H9 (cell line): Measurements from ENCODE around the gene TMEM233. TPM values are rescaled to one million over a fixed set of nuclear protein-coding genes. Genes with fewer than 3 reads are reported as not detected.

Experiments
- DNase-seq: peaks from one replicate; pipeline ENCODE4 v3.0.0-alpha.2; 2017
- H2AFZ ChIP-seq: one replicate; pipeline ENCODE4 v1.6.1; 2013; ENCODE audit warnings: mild to moderate bottlenecking, low read length, control low read depth, moderate library complexity
- H2AK5ac ChIP-seq: 2 replicates; pipeline ENCODE4 v1.6.1; 2013; ENCODE audit warnings: low read length, control low read depth, mixed read lengths; ENCODE audit not compliant: insufficient read length
- H2BK120ac ChIP-seq: one replicate; pipeline ENCODE4 v1.6.1; 2013; ENCODE audit warnings: low read depth, mild to moderate bottlenecking, low read length, control low read depth, inconsistent platforms; ENCODE audit not compliant: poor library complexity, severe bottlenecking
- H2BK12ac ChIP-seq: 2 replicates; pipeline ENCODE4 v1.6.1; 2013; ENCODE audit warnings: low read length, control low read depth, mixed read lengths, low read depth; ENCODE audit not compliant: insufficient read length
- H2BK15ac ChIP-seq: 2 replicates; pipeline ENCODE4 v1.6.1; 2013; ENCODE audit warnings: low read depth, low read length, control low read depth
- H2BK20ac ChIP-seq: one replicate; pipeline ENCODE4 v1.6.1; 2013; ENCODE audit warnings: low read depth, mild to moderate bottlenecking, low read length, control low read depth, inconsistent platforms; ENCODE audit not compliant: poor library complexity, severe bottlenecking
- H2BK5ac ChIP-seq: 2 replicates; pipeline ENCODE4 v1.6.1; 2013; ENCODE audit warnings: low read length, control low read depth, mixed read lengths; ENCODE audit not compliant: insufficient read length
- H3K14ac ChIP-seq: 2 replicates; pipeline ENCODE4 v1.6.1; 2013; ENCODE audit warnings: low read length, control low read depth; ENCODE audit not compliant: insufficient read depth
- H3K18ac ChIP-seq: 2 replicates; pipeline ENCODE4 v1.6.1; 2013; ENCODE audit warnings: low read depth, mild to moderate bottlenecking, mixed read lengths, low read length, control low read depth; ENCODE audit not compliant: insufficient read length
- H3K23ac ChIP-seq: 2 replicates; pipeline ENCODE4 v1.6.1; 2013; ENCODE audit warnings: low read length, control low read depth, mixed read lengths, low read depth; ENCODE audit not compliant: insufficient read length
- H3K23me2 ChIP-seq: 2 replicates; pipeline ENCODE4 v1.6.1; 2013; ENCODE audit warnings: low read depth, mild to moderate bottlenecking, mixed read lengths, low read length, control low read depth; ENCODE audit not compliant: insufficient read length, poor library complexity, severe bottlenecking
- H3K27ac ChIP-seq: 2 replicates; pipeline ENCODE4 v1.5.1; 2013; ENCODE audit warnings: low read length, control low read depth, mixed read lengths, low read depth; ENCODE audit not compliant: insufficient read length
- H3K27me3 ChIP-seq: 2 replicates; pipeline ENCODE4 v1.6.1; 2013; ENCODE audit warnings: low read length, control low read depth, inconsistent platforms; ENCODE audit not compliant: insufficient read depth
- H3K4ac ChIP-seq: 2 replicates; pipeline ENCODE4 v1.6.1; 2013; ENCODE audit warnings: low read depth, mild to moderate bottlenecking, control low read depth, inconsistent platforms, low read length, moderate library complexity
- H3K4me1 ChIP-seq: 2 replicates; pipeline ENCODE4 v1.6.1; 2013; ENCODE audit warnings: low read length, control low read depth, inconsistent platforms; ENCODE audit not compliant: insufficient read depth
- H3K4me2 ChIP-seq: 2 replicates; pipeline ENCODE4 v1.6.1; 2013; ENCODE audit warnings: low read length, control low read depth, mixed read lengths; ENCODE audit not compliant: insufficient read length, insufficient read depth
- H3K56ac ChIP-seq: 2 replicates; pipeline ENCODE4 v1.6.1; 2013; ENCODE audit warnings: low read depth, mild to moderate bottlenecking, mixed read lengths, low read length, control low read depth; ENCODE audit not compliant: insufficient read length
- H3K79me1 ChIP-seq: 2 replicates; pipeline ENCODE4 v1.6.1; 2013; ENCODE audit warnings: low read depth, mild to moderate bottlenecking, moderate library complexity, low read length, control low read depth, inconsistent platforms; ENCODE audit not compliant: insufficient read depth, poor library complexity, severe bottlenecking
- H3K79me2 ChIP-seq: 2 replicates; pipeline ENCODE4 v1.6.1; 2013; ENCODE audit warnings: low read length, control low read depth, inconsistent platforms; ENCODE audit not compliant: insufficient read depth
- H3K9ac ChIP-seq: 2 replicates; pipeline ENCODE4 v1.6.1; 2013; ENCODE audit warnings: low read length, control low read depth, mixed read lengths; ENCODE audit not compliant: insufficient read length; ENCODE audit errors: extremely low read depth
- H3K9me3 ChIP-seq: one replicate; pipeline ENCODE4 v1.6.1; 2013; ENCODE audit warnings: low read depth, low read length, inconsistent platforms; ENCODE audit not compliant: control insufficient read depth
- H3T11ph ChIP-seq: one replicate; pipeline ENCODE4 v1.6.1; 2013; ENCODE audit warnings: mild to moderate bottlenecking, low read length, control low read depth, inconsistent platforms
- H4K20me1 ChIP-seq: one replicate; pipeline ENCODE4 v1.6.1; 2013; ENCODE audit not compliant: control insufficient read depth, insufficient read length, insufficient read depth
- H4K5ac ChIP-seq: 2 replicates; pipeline ENCODE4 v1.6.1; 2013; ENCODE audit warnings: low read depth, mild to moderate bottlenecking, mixed read lengths, low read length, control low read depth; ENCODE audit not compliant: insufficient read length
- H4K8ac ChIP-seq: replicated peaks from 2 replicates; pipeline ENCODE4 v1.6.1; 2013; ENCODE audit warnings: low read length, control low read depth, mixed read lengths, low read depth; ENCODE audit not compliant: insufficient read length
- H4K91ac ChIP-seq: 2 replicates; pipeline ENCODE4 v1.6.1; 2013; ENCODE audit warnings: low read depth, mild to moderate bottlenecking, moderate library complexity, mixed read lengths, low read length, control low read depth; ENCODE audit not compliant: insufficient read length
- H3K27ac Mint-ChIP-seq, 3 experiments: 2 replicates in 2 of 3; 3 replicates in 1 of 3; pipeline ENCODE4 v1.8.0; 2020 to 2021; ENCODE audit warnings: mixed read lengths in 3 of 3, mild to moderate bottlenecking in 1 of 3, moderate library complexity in 1 of 3
- H3K27me3 Mint-ChIP-seq: 2 replicates; pipeline ENCODE4 v1.8.0; 2021; ENCODE audit warnings: low read depth, mild to moderate bottlenecking, moderate library complexity, mixed read lengths
- H3K36me3 Mint-ChIP-seq, 3 experiments: 2 replicates in 2 of 3; 3 replicates in 1 of 3; pipeline ENCODE4 v1.8.0; 2020 to 2021; ENCODE audit warnings: low read depth in 3 of 3, mixed read lengths in 3 of 3; ENCODE audit not compliant: insufficient read depth in 1 of 3
- H3K4me1 Mint-ChIP-seq, 2 experiments: 2 replicates each; pipeline ENCODE4 v1.8.0; 2020; ENCODE audit warnings: mixed read lengths in 2 of 2
- H3K4me3 Mint-ChIP-seq, 2 experiments: 2 replicates in 1 of 2; 3 replicates in 1 of 2; pipeline ENCODE4 v1.8.0; 2020 to 2021; ENCODE audit warnings: mild to moderate bottlenecking in 2 of 2, mixed read lengths in 2 of 2, moderate library complexity in 1 of 2
- H3K9me3 Mint-ChIP-seq, 2 experiments: 2 replicates in 1 of 2; 3 replicates in 1 of 2; pipeline ENCODE4 v1.8.0; 2020; ENCODE audit warnings: mild to moderate bottlenecking in 2 of 2, mixed read lengths in 2 of 2, moderate library complexity in 1 of 2
- WGBS: extraction: QIAGEN DNeasy Blood & Tissue Kit; methylation state at CpG from one replicate; pipeline ENCODE4 v1.1.7; 2013; ENCODE audit warnings: missing lambda C conversion rate, low lambda C conversion rate, mixed read lengths; ENCODE audit not compliant: insufficient read length; ENCODE audit errors: extremely low coverage; 5-methylcytosine and 5-hydroxymethylcytosine counted together
- total RNA-seq: library from RNA; stranded (reverse); gene quantifications from 2 replicates; pipeline ENCODE4 v1.2.1, GENCODE V29; 2021
- TF ChIP-seq, protein P1 (sequence below): fragments of 200-600 bp; sonication (generic); conservative IDR thresholded peaks from 3 replicates; pipeline ENCODE4 v1.8.0; 2021; ENCODE audit warnings: antibody characterized with exemption, mild to moderate bottlenecking

The TMEM233 gene
- total RNA-seq, 1 experiment from 2014 or later: not detected

DNA sequence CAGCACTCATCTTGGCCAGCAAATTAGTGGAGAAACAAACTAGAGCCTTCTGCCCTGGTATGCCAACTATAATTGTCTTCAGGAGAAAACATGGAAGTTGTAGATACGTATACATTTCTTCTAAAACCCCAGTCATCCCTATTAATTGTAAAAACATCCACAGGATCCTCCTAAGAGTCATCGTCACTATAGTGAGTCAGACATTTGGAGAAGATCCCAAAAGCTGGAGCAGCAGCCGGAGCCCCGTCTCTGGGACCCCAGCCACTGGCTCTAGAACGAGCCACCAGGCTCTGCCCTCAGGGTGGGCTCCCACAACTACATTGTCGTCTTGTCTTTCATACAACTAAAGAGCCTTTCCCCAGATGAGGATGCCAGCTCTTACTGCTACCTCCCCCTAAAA, 89.8 kb downstream of the TMEM233 start:
- H3K79me2 ChIP-seq: no peaks in the 10 kb centered on the region
- H3K18ac ChIP-seq: no peak overlapping the region
- no peak overlapping the region for H3K4ac ChIP-seq
- no peak overlapping the region for H3K23ac ChIP-seq
- no peaks in the 10 kb centered on the region for H3K79me1 ChIP-seq
- no peak overlapping the region for H4K8ac ChIP-seq
- no peak overlapping the region for H2BK15ac ChIP-seq
- no peak overlapping the region for H4K91ac ChIP-seq
- H3K4me1 ChIP-seq: no peaks in the 10 kb centered on the region
- no peak overlapping the region for H2BK20ac ChIP-seq
- H3K9ac ChIP-seq: no peak overlapping the region
- no peaks in the 10 kb centered on the region for H3K23me2 ChIP-seq
- Mint-ChIP-seq H3K27me3 (no peaks in the 10 kb centered on the region), H3K27ac (no peak overlapping the region), H3K36me3 (peaks cover 22 to 62% (median 47%) of the 10 kb centered on the region in 3 experiments; a peak in 6 of 7 replicates), H3K4me3 (no peak overlapping the region), H3K9me3 (peaks cover 0 to 2% of the 10 kb centered on the region in 2 experiments; a peak in 1 of 5 replicates), H3K4me1 (peaks cover 17 to 28% of the 10 kb centered on the region in 2 experiments)
- no peaks in the 10 kb centered on the region for H3K9me3 ChIP-seq
- no peak overlapping the region for H2BK5ac ChIP-seq
- no peak overlapping the region for H3K14ac ChIP-seq
- no peaks in the 10 kb centered on the region for H4K20me1 ChIP-seq
- H3K4me2 ChIP-seq: no peak overlapping the region
- no peak overlapping the region for H2AFZ ChIP-seq
- H2BK12ac ChIP-seq: no peak overlapping the region
- WGBS: no CpG with 5 or more reads among the region's 6 CpGs
- no peak overlapping the region for H3K27ac ChIP-seq
- TF ChIP-seq, protein P1, sequence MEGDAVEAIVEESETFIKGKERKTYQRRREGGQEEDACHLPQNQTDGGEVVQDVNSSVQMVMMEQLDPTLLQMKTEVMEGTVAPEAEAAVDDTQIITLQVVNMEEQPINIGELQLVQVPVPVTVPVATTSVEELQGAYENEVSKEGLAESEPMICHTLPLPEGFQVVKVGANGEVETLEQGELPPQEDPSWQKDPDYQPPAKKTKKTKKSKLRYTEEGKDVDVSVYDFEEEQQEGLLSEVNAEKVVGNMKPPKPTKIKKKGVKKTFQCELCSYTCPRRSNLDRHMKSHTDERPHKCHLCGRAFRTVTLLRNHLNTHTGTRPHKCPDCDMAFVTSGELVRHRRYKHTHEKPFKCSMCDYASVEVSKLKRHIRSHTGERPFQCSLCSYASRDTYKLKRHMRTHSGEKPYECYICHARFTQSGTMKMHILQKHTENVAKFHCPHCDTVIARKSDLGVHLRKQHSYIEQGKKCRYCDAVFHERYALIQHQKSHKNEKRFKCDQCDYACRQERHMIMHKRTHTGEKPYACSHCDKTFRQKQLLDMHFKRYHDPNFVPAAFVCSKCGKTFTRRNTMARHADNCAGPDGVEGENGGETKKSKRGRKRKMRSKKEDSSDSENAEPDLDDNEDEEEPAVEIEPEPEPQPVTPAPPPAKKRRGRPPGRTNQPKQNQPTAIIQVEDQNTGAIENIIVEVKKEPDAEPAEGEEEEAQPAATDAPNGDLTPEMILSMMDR: no peak
- no peak overlapping the region for H4K5ac ChIP-seq
- no peak overlapping the region for H3K56ac ChIP-seq
- H2AK5ac ChIP-seq: no peak overlapping the region
- H3T11ph ChIP-seq: no peak overlapping the region
- H3K27me3 ChIP-seq: no peaks in the 10 kb centered on the region
- no peak overlapping the region for H2BK120ac ChIP-seq
- no peak for DNase-seq
